Uterus (tissue), 2 donors: ENCODE results near the gene STAU1.

Source experiments
- POLR2A ChIP-seq, 2 donors: fragments of 450-650 bp; IDR thresholded peaks; one replicate each; pipeline ENCODE4 v1.6.1; 2016; ENCODE audit warnings: antibody characterized with exemption in 2 of 2, mild to moderate bottlenecking in 1 of 2, moderate library complexity in 1 of 2
- TF ChIP-seq, protein P1 (sequence below), 4 experiments: fragments of 200-600 bp in 2 of 4; fragments of 450-650 bp in 2 of 4; sonication (generic) in 2 of 4; IDR thresholded peaks; one replicate each; pipeline ENCODE4 v1.5.1; 2016 to 2019; ENCODE audit warnings: antibody characterized with exemption in 4 of 4, mild to moderate bottlenecking in 2 of 4, moderate library complexity in 1 of 4

DNA sequence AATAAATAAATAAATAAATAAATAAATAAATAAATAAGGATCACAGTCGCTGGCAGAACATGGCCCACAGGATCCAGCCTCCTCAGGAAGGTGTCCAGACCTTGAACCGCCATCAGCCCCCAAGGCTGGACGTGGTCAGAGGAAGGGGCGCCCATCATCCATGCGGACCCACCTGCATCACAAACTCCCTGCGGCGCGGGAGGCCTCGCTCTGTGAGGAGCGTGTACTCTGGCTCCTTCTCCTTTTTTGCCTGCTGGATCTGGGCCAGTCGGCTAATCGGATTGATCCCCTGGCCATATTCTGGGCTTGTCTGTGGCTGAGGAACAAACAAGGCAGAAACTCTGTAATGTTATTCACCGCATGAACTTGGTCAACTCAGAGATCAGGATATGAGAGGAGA lies 65.2 kb downstream of the STAU1 start:
- TF ChIP-seq, protein P1, sequence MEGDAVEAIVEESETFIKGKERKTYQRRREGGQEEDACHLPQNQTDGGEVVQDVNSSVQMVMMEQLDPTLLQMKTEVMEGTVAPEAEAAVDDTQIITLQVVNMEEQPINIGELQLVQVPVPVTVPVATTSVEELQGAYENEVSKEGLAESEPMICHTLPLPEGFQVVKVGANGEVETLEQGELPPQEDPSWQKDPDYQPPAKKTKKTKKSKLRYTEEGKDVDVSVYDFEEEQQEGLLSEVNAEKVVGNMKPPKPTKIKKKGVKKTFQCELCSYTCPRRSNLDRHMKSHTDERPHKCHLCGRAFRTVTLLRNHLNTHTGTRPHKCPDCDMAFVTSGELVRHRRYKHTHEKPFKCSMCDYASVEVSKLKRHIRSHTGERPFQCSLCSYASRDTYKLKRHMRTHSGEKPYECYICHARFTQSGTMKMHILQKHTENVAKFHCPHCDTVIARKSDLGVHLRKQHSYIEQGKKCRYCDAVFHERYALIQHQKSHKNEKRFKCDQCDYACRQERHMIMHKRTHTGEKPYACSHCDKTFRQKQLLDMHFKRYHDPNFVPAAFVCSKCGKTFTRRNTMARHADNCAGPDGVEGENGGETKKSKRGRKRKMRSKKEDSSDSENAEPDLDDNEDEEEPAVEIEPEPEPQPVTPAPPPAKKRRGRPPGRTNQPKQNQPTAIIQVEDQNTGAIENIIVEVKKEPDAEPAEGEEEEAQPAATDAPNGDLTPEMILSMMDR (IDR thresholded peaks at IDR 0.05) = no peak
- no peak for TF ChIP-seq POLR2A (IDR thresholded peaks at IDR 0.05)
